A204.1 (cell line): ENCODE results near the gene DMAC2L.
A peak's percentile ranks its signal among the peaks of the same experiment; 100 is the strongest.
"Not testable (repeated sequence)": the region's sequence is repeated elsewhere in the genome, so short reads cannot be mapped to it uniquely, and the experiment has no call there.

Experiments used
- FAIRE-seq: peaks from 2 replicates; lab custom pipeline; 2012; peaks lifted over from hg19 to GRCh38; lab: Jason Lieb, UNC

Gene DMAC2L

DNA sequence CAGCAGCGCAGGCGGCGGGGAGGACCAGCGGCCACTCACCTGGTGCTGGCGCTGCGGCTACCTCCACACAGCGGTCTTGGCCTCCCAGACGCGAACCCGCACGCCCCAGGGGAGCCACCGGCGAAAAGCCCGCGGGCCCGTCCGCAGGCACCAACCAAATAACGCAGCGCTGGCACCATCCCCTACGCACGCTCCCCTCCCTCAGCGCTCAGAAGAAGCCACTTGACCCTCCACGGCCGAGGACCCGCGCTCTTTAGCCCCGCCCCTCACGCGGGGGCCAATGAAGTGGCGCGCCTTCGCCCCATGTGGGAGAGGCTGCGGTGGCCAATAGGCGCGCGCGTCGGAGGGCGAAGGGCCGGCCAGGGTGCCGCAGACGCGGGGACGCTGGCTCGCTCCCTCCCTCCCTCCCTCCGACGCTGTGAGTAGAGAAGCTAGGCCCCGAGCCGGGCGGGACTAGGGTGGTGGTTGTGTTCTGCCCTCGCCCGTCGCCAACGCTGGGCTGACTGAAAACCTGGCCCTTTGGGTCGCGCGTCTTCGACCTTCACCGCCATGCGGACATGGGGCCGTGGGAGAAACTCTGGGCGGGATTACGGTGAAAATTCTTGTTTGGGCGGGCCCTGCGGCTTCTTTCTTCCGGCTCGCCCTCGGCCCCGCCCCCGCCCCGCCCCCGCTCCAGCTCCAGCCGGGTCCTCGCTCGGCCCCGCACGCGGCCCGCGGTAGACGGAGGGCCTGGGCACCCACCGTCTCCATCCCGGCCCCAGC, at the start of gene DMAC2L, which contains the start of gene L2HGDH:
Gene DMAC2L (plus strand): TSS at position 353 of the 762 bp plus-strand sequence. CDS start 9,164 bp downstream, outside the sequence.
Gene L2HGDH (minus strand): TSS at position 258 of the 762 bp plus-strand sequence. CDS start 79 bp downstream, at position 179.
- FAIRE-seq, result no peak

GRCh38 chr14:50262865-50263264, 49.3 kb upstream of the DMAC2L start:
- FAIRE-seq, result no peak

DNA sequence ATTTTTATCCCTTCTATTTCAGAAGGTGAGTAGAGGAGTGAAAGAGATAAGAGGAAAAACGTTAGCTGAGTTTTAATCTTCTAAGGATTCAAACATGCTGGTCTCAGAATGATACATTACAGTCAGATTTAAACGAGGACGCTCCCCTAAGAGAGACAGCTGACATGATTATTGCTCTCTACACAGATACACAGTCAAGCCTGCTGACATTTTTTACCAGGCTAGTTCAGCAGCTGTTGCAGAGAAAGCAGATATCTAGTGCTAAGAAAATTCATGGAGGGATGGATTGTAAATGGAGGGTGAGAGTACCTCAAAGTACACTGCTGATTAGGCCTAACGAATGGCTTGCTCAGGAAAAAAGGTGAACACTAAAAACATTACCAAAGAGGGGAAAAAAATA, 48.8 kb upstream of the DMAC2L start:
- FAIRE-seq, result no peak

DNA sequence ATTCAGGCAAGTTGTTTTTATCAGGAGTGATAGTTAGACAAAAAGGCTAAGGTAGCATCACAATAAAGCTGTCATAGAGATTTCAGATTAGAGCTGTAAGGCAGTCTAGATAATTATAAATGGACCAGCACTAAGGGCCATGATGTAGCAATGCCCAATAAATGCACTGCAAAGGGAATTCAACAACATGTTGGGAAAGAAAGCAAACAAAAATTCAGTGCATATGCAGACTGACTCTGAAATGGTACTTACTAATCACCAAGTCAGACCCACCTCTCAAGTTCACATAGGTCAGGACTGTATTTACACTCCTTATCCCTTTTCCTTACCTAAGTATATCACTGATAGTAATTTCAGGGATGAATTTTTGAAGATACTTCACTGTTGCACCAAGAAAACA, 47.1 kb upstream of the DMAC2L start:
- FAIRE-seq, result no peak

GRCh38 chr14:50270932-50271331, 41.2 kb upstream of the DMAC2L start:
- FAIRE-seq, result no peak

GRCh38 chr14:50272498-50272897, 39.6 kb upstream of the DMAC2L start:
- no peak for FAIRE-seq

- FAIRE-seq, result no peak
Measured at GRCh38 chr14:50285861-50286260, 26.3 kb upstream of the DMAC2L start.

- FAIRE-seq, result no peak
Measured at GRCh38 chr14:50288146-50288545, 24.0 kb upstream of the DMAC2L start.

DNA sequence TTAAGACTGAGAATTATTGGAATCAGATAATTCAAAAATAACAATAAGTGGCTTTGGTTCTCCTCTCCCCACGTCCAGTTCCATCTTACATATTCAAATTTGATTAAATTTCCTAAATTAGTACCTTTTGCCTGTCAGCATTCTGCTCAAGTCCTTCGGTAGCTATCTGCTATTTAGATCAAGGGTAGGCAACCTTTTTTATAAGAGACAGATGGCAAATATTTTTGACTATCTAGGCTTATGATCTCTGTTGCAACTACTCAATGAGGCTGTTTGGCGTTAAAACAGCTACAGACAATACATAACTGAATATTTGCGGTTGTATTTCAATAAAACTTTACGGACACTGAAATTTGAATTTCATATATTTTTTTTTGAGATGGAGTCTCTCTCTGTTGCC, 21.8 kb upstream of the DMAC2L start:
- FAIRE-seq, result no peak

GRCh38 chr14:50299585-50299984, 12.5 kb upstream of the DMAC2L start:
- no peak for FAIRE-seq

- no peak for FAIRE-seq
Measured at GRCh38 chr14:50301914-50302313, 10.2 kb upstream of the DMAC2L start.

GRCh38 chr14:50303744-50304471, 8.2 kb upstream of the DMAC2L start:
- no peak for FAIRE-seq

- FAIRE-seq, result no peak
Measured at GRCh38 chr14:50308363-50308915, 3.7 kb upstream of the DMAC2L start.

DNA sequence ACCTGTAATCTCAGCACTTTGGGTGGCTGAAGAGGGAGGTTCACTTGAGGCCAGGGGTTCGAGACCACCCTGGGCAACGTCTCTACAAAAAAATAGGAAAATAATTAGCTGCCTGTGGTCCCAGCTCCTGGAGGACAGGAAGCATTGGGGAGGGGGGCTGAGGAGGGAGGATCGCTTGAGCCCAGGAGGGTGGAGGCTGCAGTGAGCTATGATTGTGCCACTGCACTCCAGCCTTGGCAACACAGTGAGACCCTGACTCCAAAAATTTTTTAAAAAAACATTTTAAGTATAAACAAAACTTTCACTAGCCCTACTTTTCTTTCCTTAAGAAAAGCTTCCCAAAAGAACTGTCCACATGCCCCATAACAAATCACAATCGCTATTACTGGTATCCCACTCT, 1.7 kb upstream of the DMAC2L start:
- no peak for FAIRE-seq

- FAIRE-seq, result no peak
Measured at GRCh38 chr14:50311337-50311971, 670 bp upstream of the DMAC2L start.

- no peak for FAIRE-seq
Measured at GRCh38 chr14:50312734-50313054, 570 bp downstream of the DMAC2L start.

DNA sequence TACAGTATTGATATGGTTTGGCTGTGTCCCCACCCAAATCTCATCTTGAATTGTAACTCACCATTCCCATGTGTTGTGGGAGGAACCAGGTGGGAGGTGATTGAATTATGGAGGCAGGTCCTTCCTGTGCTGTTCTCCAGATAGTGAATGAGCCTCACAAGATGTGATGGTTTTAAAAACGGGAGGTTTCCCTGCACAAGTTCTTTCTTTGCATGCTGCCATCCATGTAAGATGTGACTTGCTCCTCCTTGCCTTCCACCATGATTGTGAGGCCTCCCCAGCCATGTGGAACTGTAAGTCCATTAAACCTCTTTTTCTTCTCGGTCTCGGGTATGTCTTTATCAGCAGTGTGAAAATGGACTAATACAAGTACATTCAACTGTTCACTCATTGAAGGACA, 2.0 kb downstream of the DMAC2L start:
- FAIRE-seq, result not testable (repeated sequence)

DNA sequence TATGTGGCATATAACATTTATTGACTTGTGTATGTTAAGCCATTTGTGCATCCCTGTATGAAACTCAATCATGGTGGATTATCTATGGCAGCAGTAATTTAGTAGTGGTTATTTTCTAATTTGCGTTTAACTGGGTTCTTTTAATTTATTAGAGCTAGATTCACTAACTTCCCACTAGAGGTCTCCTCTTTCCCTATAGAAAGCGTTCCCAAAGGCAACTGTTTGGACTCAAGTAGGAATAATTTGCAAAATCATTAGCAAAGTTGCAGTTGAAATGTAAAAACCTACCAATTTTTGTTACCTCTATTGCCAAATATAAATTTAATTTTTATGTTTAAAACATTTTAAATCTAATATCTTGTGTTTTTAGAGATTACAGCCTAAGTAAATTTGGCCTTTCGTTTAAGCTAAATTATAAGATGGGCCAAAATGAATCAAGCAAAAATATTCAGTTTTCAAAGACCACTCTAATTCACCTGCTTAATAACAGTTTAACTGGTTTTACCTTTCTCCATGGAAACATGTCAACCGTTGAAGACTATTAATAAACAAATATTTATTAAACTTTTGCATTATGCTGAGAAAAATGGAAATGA, 6.0 kb downstream of the DMAC2L start:
- peak; percentile 86 for FAIRE-seq

DNA sequence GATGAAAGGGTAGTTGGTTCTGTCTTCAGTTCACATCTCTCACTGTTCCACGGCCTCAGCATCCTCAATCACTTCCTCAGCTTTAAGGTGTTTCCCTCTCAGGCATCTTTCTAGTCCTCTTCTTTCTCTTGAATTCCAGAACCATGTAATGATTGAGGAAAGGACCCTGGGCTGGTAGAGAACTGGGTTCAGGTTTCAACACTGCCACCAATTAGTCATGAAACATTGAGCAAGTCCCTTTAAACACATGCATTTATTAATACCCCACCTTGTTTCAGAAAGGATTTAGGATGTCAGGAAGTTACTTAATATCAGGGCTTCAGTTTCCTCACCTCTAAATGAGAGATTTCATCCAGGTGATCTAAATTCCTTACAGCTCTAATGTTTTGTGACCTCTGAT, 7.2 kb downstream of the DMAC2L start:
- no peak for FAIRE-seq

DNA sequence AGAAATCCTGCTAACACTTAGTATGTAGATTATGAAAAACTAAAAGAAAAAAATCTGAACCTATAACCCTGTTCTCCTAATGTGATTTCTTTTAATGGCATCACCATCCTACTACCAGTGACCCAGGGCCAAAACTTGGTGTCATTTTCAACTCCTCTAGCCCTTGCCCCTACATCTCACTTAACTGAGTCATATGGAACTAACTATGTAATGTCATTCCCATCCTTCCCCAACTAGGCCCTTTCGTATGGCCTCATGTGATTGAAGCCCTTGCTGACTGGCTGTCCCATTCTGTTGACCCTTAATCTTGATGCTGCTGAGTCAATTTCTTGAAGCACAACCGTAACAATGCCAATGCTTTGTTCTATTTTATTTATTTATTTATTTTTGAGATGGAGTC, 7.6 kb downstream of the DMAC2L start:
- FAIRE-seq, result no peak

GRCh38 chr14:50320283-50320682, 8.2 kb downstream of the DMAC2L start:
- FAIRE-seq, result no peak

- FAIRE-seq, result peak; percentile 79
Measured at GRCh38 chr14:50321009-50321660, 9.0 kb downstream of the DMAC2L start.
